ENCODE results near the gene ITGA8. TPM values are rescaled to one million over a fixed set of nuclear protein-coding genes. Genes with fewer than 3 reads are reported as not detected.

Gene ITGA8
- total and polyA plus RNA-seq, 9 of the 15 experiments (the other 6 are each of a cell fraction or from before 2014, with no cell fraction given): 0.01 to 0.07 (median 0.04) TPM; not detected in 5

DNA sequence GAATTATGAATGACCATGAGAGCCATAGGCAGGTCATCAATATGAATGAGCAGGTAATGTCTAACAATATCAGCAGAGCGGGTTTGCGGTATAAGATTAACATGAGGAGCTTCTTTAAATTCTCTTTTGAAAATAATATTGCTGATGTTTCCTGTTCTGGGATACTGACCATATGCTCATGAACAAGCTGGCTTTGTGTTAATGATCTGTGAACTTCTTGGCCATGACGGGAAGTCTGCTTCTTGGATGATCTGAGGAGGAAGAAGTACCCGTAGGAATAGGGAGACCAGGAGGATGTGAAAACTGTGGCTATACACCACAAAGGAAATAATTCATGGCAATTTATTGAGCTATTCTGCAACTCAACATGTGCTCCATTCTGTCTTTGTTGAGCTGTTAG, 38.6 kb downstream of the ITGA8 start:
- in situ Hi-C loops (cut with MboI): no loop called here
- POLR2A ChIA-PET: interaction anchor here (1.1 to 2.0 kb wide), 2 partner anchors 9 to 11 kb away, joined by 3 to 5 read pairs; no protein-coding TSS in a partner anchor
- intact Hi-C loops (cut with micrococcal nuclease): no loop called here
- CTCF ChIA-PET (ENCODE audit: low intra/inter-chr PET ratio): no interaction called here
- H3K79me2 ChIP-seq (ENCODE audit: control insufficient read depth, insufficient read depth, low read length): no peaks in the 10 kb centered on the region
- H3K9me1 ChIP-seq (ENCODE audit: control insufficient read depth, insufficient read depth, low read length): no peaks in the 10 kb centered on the region
- no peaks in the 10 kb centered on the region for H3K4me1 ChIP-seq (replicated peaks in 1 of 2; ENCODE audit: control insufficient read depth in 2 of 2, insufficient read depth in 2 of 2, low read length in 2 of 2)
- H3K4me2 ChIP-seq (ENCODE audit: insufficient read depth, low read length): no peak overlapping the region
- no peak overlapping the region for H3K9ac ChIP-seq (ENCODE audit: insufficient read depth in 1 of 2, low read depth in 2 of 2, low read length in 2 of 2)
- H3K27me3 ChIP-seq (ENCODE audit: control insufficient read depth in 2 of 2, insufficient read depth in 2 of 2, low read length in 2 of 2): 0 out of 5 replicates have a peak, but pooled peaks cover 0 to 3% of the 10 kb centered on the region in 2 experiments
- 37% methylated on average over 4 of the region's 4 CpGs for WGBS (ENCODE audit: insufficient coverage, low coverage, missing lambda C conversion rate)
- no peak overlapping the region for H3K4me3 ChIP-seq
- no peaks in the 10 kb centered on the region for H4K20me1 ChIP-seq (replicated peaks; ENCODE audit: control insufficient read depth, insufficient read depth, low read length)
- no peak overlapping the region for H2AFZ ChIP-seq (ENCODE audit: low read depth, low read length)
- H3K36me3 ChIP-seq (ENCODE audit: control insufficient read depth, insufficient read depth, low read length): no peaks in the 10 kb centered on the region
- no TSS peak for BruUV-seq (replicated peaks)
- H3K9me3 ChIP-seq (replicated peaks; ENCODE audit: control insufficient read depth, insufficient read depth, low read depth, low read length): no peaks in the 10 kb centered on the region
- TF ChIP-seq, protein P1, sequence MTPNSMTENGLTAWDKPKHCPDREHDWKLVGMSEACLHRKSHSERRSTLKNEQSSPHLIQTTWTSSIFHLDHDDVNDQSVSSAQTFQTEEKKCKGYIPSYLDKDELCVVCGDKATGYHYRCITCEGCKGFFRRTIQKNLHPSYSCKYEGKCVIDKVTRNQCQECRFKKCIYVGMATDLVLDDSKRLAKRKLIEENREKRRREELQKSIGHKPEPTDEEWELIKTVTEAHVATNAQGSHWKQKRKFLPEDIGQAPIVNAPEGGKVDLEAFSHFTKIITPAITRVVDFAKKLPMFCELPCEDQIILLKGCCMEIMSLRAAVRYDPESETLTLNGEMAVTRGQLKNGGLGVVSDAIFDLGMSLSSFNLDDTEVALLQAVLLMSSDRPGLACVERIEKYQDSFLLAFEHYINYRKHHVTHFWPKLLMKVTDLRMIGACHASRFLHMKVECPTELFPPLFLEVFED (CRISPR knock-in tag; conservative IDR thresholded peaks at IDR 0.05): no peak
- TF ChIP-seq, protein P2, sequence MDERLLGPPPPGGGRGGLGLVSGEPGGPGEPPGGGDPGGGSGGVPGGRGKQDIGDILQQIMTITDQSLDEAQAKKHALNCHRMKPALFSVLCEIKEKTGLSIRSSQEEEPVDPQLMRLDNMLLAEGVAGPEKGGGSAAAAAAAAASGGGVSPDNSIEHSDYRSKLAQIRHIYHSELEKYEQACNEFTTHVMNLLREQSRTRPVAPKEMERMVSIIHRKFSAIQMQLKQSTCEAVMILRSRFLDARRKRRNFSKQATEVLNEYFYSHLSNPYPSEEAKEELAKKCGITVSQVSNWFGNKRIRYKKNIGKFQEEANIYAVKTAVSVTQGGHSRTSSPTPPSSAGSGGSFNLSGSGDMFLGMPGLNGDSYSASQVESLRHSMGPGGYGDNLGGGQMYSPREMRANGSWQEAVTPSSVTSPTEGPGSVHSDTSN (CRISPR knock-in tag; IDR thresholded peaks at IDR 0.05; ENCODE audit: low read depth): no peak
- TF ChIP-seq, protein P2 (tag; conservative IDR thresholded peaks at IDR 0.05; ENCODE audit: low read depth): no peak
- TF ChIP-seq MEF2A (IDR thresholded peaks at IDR 0.05; ENCODE audit: control insufficient read depth, low read depth, low read length): no peak
- TF ChIP-seq ZZZ3 (IDR thresholded peaks at IDR 0.05): no peak
- no peak for TF ChIP-seq FOXJ3 (CRISPR knock-in tag; IDR thresholded peaks at IDR 0.05)
- no peak for TF ChIP-seq PTTG1 (tag; IDR thresholded peaks at IDR 0.05; ENCODE audit: low read depth)
- TF ChIP-seq BCL6 (CRISPR knock-in tag; IDR thresholded peaks at IDR 0.05): no peak
- TF ChIP-seq GABPB1 (CRISPR knock-in tag; IDR thresholded peaks at IDR 0.05): no peak
- no peak for TF ChIP-seq YBX1 (IDR thresholded peaks at IDR 0.05)
- TF ChIP-seq, protein P3, sequence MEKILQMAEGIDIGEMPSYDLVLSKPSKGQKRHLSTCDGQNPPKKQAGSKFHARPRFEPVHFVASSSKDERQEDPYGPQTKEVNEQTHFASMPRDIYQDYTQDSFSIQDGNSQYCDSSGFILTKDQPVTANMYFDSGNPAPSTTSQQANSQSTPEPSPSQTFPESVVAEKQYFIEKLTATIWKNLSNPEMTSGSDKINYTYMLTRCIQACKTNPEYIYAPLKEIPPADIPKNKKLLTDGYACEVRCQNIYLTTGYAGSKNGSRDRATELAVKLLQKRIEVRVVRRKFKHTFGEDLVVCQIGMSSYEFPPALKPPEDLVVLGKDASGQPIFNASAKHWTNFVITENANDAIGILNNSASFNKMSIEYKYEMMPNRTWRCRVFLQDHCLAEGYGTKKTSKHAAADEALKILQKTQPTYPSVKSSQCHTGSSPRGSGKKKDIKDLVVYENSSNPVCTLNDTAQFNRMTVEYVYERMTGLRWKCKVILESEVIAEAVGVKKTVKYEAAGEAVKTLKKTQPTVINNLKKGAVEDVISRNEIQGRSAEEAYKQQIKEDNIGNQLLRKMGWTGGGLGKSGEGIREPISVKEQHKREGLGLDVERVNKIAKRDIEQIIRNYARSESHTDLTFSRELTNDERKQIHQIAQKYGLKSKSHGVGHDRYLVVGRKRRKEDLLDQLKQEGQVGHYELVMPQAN (IDR thresholded peaks at IDR 0.05; ENCODE audit: borderline replicate concordance): no peak
- no peak for TF ChIP-seq TEAD1 (CRISPR knock-in tag; IDR thresholded peaks at IDR 0.05)
- TF ChIP-seq ARID2 (IDR thresholded peaks at IDR 0.05): no peak
- TF ChIP-seq, protein P4, sequence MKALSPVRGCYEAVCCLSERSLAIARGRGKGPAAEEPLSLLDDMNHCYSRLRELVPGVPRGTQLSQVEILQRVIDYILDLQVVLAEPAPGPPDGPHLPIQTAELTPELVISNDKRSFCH (CRISPR knock-in tag; IDR thresholded peaks at IDR 0.05): no peak
- TF ChIP-seq, protein P4 (tag; IDR thresholded peaks at IDR 0.05): no peak
- no peak for TF ChIP-seq MAZ (CRISPR knock-in tag; conservative IDR thresholded peaks at IDR 0.05 in 1 of 2, IDR thresholded peaks at IDR 0.05 in 1 of 2)
- TF ChIP-seq, protein P5, sequence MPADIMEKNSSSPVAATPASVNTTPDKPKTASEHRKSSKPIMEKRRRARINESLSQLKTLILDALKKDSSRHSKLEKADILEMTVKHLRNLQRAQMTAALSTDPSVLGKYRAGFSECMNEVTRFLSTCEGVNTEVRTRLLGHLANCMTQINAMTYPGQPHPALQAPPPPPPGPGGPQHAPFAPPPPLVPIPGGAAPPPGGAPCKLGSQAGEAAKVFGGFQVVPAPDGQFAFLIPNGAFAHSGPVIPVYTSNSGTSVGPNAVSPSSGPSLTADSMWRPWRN (IDR thresholded peaks at IDR 0.05; ENCODE audit: low read depth): no peak
- no peak overlapping the region for H3K27ac ChIP-seq (ENCODE audit: extremely low read depth, low read depth, low read length)
- FAIRE-seq (peak; percentile 29), DNase-seq (ENCODE audit: extremely low read depth in 1 of 4, low spot score in 3 of 4) (no peak), ATAC-seq (no peak)
